ENCODE data around the gene SPDYA.
A peak's percentile ranks its signal among the peaks of the same experiment; 100 is the strongest.

Gene SPDYA

GRCh38 chr2:28833740-28834470 is 23.3 kb downstream of the SPDYA start:
- DNase-seq = no peak

- DNase-seq = no peak
Observed at GRCh38 chr2:28835781-28836180, 25.1 kb downstream of the SPDYA start.

DNA sequence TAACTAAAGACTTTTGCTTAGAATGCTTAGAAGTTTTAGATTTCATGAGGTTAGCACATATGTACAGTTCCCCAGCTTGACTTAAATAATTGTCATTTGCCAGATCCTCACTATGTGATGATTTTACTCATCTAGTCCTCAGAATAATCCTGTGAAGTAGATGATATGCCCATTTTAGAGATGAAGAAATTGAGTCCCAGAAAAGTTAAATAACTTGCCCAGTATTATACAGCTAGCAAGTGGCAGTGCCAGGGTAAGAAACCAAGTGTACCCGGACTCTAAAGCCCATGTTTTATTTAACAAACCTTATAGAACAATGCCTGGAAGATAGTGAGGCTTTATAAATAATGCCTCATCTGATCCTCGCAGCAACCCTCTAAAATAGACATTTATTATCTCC is 28.3 kb downstream of the SPDYA start:
- no peak for DNase-seq

DNA sequence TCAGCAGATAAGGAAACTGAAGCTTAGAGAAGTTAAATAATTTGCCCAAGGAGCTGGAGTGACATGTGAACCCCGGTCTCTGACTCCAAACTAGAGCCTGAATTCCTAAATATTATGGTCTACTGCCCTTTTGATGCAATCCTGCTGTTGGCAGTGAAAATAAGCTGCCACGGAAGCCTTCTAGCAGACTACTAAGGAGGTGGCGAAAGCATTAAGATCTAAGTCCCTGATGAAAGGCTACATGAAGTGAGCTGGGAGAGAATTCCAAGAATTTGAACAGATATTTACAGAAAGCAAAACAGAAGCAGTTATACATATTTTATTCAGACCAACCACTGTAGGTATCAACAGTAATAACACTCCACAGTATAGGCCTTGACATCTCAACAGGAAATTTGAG is 31.4 kb downstream of the SPDYA start:
- no peak for DNase-seq

GRCh38 chr2:28855193-28855592 is 44.6 kb downstream of the SPDYA start:
- DNase-seq = no peak

DNA sequence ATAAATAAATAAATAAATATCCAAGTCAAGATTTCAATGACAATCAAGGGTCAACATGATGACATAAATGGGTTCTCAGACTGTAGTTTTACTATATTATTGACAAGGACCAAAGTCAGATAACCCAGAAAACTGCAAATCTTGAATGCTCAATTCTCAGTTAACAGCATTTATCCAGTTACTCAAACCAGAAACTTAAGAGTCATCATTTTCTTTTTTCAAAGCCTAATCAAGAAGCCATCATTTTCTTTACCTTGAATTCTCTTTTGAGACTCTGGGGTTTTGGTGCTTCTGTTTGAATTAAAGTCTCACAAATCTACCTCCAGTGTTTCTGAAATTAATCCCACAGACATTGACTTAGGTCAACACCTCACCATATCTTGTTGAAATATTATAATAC is 45.3 kb downstream of the SPDYA start:
- DNase-seq = no peak

- DNase-seq = no peak
Observed at GRCh38 chr2:28868611-28869010, 58.0 kb downstream of the SPDYA start.

GRCh38 chr2:28869494-28870145 is 59.0 kb downstream of the SPDYA start:
- DNase-seq = peak; percentile 65

DNA sequence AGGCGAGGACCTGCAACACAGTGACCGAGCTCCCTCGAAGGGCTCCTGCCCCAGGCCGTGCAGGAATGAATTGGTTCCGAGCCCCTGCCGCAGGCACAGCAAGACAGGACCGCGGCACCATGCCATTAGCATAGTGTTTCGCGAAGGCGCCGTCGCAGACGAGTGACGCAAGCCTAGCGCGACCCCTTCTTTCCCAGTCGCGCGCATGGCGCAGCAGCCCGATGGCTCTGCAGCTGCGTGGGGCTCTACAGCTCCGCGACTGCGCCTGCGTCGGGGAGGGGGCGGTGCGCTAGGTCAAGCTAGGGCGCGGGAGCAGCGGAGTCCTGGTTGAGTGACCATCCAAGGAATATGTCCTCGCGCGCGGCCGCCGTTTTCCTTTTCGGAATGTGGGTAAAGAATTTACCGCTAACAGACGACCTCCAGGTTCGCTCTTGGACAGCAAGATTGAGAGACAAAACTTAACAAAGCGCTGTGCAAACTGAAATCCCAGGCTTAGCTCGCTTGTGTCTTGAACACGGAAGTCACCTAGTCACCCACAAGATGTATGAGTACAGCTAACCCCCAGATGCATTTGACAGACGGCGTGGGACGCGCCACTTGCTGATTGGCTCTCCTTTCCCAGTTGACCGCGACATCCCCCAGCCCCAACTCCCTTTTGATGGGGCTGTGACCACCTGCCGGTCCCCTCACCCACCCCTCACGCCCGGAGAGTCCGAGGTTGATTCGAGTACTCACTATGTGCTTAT is 59.7 kb downstream of the SPDYA start, which contains the start of gene TRMT61B:
TRMT61B (minus strand) TSS at position 164 of the 746 bp plus-strand sequence; CDS start at position 132, 32 bp downstream.
- DNase-seq = peak; percentile 99

- DNase-seq = no peak
Observed at GRCh38 chr2:28871620-28872019, 61.0 kb downstream of the SPDYA start.

- no peak for DNase-seq
Observed at GRCh38 chr2:28880193-28880592, 69.6 kb downstream of the SPDYA start.

- no peak for DNase-seq
Observed at GRCh38 chr2:28893488-28893887, 82.9 kb downstream of the SPDYA start.

DNA sequence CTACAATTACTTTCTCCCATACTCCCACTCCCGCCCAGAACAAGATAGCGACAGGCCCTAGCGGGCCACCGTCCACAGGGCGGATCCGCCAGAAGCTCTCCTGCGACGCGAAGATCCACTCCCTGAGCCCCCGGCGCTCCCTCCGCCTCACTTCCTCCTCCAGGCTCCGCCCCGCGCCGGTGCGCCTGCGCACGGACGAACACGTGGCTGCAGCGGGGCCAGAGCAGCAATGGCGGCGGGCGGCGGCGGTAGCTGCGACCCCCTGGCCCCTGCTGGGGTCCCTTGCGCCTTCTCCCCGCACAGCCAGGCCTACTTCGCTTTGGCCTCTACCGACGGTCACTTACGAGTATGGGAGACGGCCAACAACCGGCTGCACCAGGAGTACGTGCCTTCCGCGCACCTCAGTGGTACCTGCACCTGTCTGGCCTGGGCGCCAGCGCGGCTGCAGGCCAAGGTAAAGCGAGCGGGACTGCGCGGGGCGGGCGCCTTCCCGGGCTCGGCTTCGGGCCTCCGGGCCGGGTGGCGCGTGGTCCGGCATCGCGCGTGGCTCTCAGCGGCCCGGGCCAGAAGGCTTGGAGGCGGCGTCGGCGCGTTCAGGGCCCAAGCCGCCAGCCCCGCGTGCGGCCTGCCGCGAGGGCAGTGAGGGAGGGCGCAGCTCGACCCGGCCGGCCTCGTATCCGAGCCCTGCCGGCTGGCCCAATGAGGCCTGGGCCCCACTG is 84.0 kb downstream of the SPDYA start, which contains the start of gene WDR43:
WDR43 (plus strand) TSS at position 198 of the 719 bp plus-strand sequence; CDS start at position 230, 32 bp downstream.
- DNase-seq = peak; percentile 99

DNA sequence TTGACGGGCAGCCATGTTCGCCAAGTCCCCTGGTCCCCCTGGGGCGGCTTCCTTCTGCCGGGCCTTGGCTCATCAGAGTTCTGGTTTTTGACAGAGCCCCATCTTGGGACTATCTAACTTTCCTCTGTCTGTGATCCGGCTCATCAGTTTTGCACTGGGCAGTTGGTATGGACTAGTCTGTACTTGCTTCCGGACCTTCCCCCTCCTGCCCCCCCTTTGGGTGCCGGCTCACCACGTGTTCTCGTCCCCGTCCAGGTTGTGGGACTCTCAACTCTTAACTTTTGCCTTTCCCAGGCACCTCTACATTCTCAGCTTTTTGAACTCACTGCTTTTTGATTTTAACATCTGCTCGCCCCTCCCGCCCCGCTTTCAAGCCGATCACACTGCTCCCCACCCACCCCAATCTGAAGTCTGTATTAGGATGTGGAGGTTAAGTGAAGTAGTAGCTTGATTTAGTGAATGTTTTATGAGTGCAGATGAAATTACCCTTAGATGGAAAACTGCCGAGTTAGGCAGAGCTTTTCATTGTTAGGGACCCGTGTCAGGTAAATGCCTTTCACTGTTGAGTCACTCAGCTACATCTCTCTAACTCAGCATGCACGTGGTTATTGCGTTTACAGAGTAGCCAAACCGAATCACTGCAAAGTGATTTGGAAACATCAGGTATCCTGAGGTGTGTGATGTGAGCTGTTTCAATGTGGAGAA is 84.7 kb downstream of the SPDYA start:
- DNase-seq = peak; percentile 79

- no peak for DNase-seq
Observed at GRCh38 chr2:28896906-28897305, 86.3 kb downstream of the SPDYA start.

GRCh38 chr2:28898048-28898447 is 87.4 kb downstream of the SPDYA start:
- DNase-seq = no peak

Measured in activated effector memory CD4-positive, alpha-beta T cell treated with anti-CD3 and anti-CD28 coated beads, Interleukin-2, amount 50 U/mL, for 16 hours (primary cell).